ENCODE results near the gene PSKH1.
"Not testable (repeated sequence)": the region's sequence is repeated elsewhere in the genome, so short reads cannot be mapped to it uniquely, and the experiment has no call there.

The PSKH1 gene

DNA sequence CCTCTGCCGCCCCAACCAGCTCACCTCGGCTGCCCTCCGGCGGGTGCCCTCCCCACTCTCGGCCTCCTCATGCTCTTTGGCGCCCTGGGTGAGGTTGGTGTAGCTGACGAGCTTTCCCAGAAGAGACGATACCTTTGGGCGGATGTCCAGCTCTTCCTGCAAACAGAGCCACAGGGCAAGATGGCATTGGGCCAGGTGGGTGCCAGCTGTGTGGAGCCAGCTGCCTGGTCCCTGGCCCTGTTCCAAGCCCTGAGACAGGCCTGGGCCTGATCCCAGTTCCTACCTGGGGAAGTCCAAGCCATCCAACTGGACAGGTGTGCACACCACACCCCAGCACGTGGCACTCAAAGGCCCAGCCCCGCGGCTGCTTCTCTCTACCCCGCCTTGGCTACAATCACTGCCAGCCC, 68.5 kb downstream of the PSKH1 start:
- DNase-seq (ENCODE audit: low spot score): no peak

DNA sequence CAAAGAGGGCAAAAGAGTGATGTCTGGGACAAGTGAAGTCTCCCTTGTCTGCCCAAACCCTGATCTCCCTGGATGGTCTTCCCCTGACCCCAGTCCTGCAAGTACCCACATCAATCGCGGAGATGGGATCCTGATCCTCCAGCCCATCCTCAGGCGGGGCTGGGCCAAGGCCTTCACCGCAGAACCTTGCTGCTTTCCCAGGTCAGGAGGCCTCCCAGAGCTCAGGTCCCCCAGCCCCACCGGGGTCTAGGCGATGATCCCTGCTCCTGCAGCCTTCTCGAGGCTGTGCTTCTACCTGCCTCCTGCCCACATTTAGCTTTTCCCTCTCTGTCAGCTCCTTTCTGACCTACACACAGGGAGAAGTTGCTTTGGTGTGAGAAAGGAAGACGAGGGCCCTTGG, 69.1 kb downstream of the PSKH1 start:
- no peak for DNase-seq (ENCODE audit: low spot score)

DNA sequence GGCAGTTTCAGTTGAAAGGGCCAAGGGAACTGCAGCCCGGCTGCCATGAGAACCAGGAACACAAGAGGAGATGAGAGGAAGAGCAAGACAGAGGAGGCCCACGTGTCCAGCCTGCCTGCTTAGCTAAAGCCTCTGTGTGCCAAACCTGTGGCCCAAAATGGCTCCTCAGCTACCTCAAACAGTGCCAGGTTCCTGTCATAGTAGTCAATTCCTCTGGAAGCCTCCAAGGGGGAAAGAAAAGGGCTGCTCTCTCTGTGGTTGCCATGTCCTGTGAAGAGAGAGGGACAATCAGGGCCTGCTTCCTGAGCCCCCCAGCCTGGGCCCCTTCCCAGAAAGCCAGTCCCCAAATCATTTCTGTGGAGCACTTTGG, 70.2 kb downstream of the PSKH1 start:
- DNase-seq (ENCODE audit: low spot score): peak; percentile 44

DNA sequence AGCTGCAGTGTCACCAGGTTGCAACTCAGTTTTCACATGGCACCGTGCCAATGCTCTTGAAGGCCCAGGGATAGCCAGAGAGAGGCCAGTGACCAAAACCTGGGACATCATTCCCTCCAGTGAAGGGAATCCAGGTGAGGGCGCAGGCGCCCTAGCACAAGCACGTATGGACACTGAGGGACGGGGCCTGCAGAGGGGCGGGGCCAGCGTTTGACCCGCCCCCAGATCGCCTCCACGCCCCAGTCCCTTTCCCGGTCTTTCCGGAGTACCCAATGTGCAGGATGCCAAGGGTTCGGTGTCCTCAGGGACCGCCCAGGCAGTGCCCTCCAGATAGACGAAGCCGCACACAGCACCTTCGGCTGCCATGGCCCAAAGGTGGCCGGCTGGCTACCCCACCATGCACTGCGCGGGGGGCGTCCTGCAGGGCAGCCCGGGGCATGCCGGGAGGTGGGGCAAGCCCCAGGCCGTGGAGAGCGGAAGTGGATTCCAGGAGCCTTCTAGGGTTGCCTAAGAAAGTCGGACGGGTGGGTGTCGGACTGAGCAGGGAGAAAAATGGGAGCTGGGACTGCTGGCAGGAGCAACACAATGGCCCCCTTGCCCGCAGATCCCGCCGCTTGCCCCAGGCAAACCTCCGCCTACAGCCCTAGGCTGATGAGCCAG, 70.7 kb downstream of the PSKH1 start:
- DNase-seq (ENCODE audit: low spot score): no peak

DNA sequence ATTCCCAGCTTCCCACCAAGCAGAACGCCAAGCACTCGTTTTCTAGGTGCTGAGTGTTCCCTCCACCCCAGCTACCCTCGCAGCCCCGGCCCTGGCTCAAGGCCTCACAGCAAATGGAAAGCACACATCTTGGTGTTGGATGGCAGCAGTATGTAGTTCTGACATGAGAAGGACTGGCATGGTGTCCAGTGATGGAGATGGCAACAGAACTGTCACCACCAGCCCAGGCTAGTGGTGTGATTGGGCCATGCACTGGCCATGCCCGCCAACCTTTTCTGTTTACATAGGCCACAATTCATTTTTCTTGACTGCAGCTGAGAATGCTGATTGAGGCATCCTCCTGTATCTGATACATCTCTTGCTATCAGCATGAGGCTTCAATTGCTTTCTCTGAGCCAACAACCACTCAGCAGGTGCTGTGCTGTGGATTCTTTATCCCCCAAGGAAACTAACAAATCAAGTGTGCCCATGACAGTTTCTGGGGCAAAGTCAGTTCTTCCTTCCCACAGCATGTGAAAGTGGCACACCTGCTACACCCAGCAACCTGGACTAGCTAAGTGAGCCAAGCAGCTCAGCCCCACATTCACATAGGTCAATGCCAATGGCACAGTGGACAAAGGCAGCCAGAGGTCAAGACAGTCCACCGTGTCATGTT, 71.5 kb downstream of the PSKH1 start:
- no peak for DNase-seq (ENCODE audit: low spot score)

DNA sequence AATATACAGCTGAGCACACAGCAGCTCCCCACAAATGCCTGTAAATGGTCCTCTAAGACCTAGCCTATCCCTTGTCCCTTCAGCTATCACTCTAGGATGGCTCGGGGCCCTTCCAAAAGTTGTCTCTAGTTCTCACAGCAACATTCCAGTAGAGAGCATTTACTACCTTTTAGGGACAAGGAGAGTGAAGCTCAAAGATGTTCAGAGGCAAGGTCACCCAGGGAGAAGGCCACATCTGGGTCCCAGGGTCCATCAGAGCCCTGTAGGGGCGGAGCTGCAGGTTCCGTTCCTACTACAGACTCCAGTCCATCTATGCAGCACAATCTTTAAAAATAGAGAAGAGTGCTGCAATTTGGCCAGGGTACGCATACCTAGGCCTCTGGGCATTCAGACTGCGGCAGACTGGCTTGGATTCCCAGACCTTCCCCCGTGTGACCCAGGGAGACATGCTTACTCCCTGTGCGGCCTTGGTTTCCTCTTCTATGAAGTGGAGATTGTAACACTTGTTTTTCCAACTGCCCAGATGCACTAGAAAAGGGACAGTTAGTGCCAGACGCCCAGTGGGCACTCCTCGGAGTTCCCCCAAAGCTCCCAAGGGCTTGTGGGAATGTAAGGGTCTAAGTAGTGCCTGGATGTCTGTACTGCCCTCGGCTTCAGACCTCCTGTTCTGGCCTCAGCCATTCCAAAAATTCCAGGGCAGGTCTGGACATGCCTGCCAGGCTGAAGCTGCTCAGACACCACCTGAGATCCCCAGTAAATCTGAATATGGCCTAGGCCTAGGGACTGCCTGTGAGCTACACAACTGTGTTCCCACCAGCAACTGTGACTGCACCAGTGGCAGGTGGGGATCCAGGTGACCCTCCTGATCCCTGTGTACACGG, 72.9 kb downstream of the PSKH1 start:
- DNase-seq (ENCODE audit: low spot score): no peak

DNA sequence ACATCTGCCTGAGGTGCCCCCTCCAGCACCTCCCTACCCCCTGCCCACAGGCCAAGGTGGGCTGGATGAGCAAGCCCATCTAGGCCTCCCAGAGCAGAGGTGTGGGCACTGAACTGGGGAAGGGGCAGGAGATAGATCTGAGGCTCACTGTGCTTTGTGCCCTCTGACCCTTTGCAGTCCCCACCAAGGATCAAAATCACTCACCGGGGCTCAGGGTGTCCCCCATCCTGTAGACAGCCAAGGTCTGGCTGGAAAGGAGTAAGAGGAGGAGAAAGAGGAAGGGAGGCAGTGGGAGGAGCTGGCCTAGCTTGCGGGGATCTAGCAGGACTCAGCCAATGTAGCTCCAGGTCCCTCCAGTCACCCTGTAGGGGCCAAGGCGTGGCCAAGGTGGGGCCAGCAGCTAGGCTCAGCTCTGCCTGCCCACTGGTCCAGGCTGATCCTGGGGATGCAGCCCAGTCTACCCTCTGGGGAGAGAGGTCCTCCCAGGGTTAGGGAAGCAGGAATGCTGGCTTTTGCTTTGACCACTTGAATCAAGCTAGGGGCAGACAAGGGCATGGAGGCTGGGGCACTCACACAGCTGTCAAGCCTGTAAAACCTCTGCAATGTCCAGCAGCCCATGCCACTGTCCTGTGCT, 73.6 kb downstream of the PSKH1 start:
- no peak for DNase-seq (ENCODE audit: low spot score)

DNA sequence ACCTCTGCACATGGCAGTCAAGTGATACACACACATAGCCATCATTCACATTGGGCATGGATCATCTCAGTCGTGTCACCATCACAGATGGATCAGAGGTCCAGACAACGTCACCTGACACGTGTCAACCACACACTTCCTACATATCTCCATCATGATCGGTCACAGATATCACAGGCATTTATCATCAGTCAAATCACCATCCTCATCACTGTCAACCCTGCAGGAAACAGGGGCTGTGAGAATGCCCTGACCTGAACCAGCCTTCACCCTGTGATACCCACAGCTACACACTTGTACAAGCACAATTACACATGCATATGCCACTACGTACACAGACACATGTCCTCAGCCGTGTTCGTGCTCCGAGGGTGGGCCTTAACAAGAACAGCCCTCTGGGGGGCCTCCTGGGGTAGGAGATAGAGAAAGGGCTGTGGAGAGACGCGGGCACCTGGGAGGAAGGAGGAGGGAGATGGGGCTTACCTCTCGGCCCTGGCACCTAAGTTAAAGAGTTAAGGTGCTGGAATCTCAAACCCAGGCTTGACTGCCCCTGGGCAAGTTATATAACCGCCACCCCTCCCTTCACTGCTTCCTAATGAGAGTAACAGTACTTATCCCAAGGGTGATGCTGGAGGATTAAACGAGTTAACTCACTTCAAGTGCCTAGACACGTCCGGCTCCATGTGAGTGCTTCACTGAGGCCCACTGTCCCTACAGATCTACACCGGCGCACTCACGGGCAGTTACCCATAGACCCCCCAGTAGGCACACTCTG, 74.3 kb downstream of the PSKH1 start:
- DNase-seq (ENCODE audit: low spot score): no peak

DNA sequence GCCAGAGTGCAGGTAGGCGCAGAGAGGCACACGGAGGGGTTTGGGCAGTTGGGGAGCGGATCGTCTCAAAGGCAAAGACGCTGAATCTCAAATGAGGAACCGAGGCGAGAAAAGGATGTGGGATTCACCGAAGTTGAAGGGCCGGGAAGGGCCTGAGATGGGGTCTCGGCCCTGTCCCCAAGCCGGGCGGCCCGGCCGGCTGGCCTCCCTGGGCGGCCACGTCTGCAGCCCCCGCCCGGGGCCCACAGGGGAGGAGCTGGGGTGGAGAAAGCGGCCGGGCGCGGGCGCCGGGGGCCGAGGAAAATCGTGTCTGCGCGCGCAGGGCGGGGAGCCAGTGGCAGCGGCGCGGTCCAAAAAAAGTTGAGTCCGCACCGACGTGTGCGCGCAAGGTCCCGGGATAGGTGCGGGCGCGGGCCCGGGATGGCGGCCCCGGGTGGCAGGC, 74.9 kb downstream of the PSKH1 start:
- DNase-seq (ENCODE audit: low spot score): no peak

DNA sequence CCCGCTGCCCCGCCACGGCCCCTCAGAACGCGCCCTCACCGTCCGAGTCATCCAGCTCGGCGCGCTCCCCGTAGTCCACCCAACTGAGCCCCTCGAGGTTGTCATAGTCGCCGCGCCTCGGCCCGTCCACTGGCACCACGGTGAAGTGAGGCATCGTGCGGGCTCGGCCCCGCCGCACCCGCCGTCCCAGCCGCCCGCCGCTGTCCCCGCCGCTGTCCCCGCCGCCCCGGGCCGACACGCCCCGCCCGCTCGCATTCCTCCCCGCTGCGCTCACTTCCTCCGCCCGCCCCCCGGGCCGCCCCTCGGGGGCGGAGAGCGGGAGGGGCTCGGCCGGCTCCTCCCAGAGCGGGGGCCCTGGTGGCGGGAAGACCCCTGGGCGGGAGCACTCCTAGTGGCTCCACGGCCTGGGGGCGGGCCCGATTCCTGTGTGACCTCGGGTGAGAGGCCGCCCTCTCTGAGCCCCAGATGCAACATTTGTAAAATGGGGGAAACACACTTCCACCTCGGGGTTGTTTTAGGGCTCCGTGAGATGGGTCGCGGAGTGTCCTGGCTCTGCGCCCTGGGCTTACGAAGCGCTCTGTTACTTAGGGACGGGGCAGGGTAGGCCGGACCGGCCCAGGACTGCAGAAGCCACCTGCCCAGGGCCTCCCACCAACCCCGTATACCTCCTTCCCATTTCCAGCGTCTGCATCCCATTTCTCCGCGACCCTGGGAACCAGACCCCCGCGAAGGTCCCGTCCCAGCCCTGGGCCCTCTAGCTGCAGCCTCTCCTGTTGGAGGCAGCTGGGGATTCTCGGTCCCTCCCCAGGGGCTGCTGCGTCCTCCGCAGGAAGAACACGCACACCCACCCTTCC, 75.6 kb downstream of the PSKH1 start, which contains the start of gene SLC12A4:
SLC12A4 (minus strand) TSS at position 238 of the 854 bp plus-strand sequence; CDS start at position 154, 84 bp downstream.
- DNase-seq (ENCODE audit: low spot score): peak; percentile 40

DNA sequence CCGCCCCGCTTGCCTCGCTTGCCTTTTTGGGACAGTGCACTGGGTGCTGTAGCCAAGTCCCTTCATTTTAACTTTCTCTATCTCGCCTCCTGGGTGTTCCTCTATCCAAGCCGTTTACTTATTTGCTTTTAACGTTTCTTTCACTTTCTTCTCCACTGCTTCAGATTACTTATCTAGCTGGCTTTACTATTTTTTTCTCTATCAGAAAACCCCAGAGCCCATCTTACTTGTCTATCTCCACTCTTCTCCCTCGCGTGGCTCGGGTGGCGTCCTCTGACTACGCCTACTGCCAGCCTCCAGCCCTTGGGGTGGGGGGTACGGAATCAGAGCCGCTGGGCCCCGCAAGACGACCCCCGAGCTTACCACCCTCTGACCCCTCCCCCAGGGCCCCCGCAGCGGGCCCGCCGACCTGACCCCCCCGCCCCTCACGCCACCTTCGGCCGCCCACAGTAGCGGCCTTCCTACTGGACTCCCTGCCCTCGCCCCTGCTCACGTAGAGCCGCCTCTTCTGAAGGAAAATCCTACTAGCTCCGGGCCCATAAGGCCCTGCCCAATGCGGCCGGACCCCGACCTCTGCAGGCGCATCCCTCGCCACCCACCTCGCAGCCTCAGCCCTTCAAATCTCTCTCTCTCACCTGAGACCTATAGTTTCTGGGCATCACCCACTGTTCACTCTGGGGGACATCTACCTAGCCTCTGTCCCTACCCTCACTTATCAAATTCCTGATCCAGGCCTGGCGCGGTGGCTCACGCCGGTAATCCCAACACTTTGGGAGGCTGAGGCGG, 76.4 kb downstream of the PSKH1 start:
- DNase-seq (ENCODE audit: low spot score): no peak

DNA sequence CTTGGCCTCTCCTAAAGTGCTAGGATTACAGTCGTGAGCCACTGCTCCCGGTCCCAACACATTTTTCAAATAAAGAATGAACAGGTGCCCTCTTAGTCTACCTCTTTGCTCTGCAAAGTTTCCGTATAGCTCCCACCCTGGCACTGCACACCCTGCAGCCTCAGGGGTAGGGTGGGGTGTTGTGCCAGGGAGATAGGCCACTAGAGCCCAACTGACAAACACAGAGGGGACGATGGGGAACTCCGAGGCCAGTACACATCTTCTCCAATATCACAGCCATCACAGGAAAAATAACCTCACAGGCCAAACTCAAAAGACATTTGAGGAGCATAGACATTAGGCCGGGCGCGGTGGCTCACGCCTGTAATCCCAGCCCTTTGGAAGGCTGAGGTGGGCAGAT, 78.1 kb downstream of the PSKH1 start:
- DNase-seq (ENCODE audit: low spot score): no peak

DNA sequence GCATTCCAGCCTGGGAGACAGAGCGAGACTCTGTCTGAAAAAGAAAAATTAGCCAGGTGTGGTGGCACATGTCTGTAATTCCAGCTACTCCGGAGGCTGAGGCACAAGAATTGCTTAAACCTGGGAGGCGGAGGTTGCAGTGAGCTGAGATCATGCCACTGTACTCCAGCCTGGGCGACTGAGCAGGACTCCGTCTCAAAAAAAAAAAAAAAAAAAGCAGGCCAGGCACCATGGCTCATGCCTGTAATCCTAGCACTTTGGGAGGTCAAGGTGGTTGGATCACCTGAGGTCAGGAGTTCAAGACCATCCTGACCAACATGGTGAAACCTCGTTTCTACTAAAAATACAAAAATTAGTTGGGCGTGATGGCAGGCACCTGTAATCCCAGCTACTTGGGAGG, 79.2 kb downstream of the PSKH1 start:
- not testable (repeated sequence) for DNase-seq (ENCODE audit: low spot score)

DNA sequence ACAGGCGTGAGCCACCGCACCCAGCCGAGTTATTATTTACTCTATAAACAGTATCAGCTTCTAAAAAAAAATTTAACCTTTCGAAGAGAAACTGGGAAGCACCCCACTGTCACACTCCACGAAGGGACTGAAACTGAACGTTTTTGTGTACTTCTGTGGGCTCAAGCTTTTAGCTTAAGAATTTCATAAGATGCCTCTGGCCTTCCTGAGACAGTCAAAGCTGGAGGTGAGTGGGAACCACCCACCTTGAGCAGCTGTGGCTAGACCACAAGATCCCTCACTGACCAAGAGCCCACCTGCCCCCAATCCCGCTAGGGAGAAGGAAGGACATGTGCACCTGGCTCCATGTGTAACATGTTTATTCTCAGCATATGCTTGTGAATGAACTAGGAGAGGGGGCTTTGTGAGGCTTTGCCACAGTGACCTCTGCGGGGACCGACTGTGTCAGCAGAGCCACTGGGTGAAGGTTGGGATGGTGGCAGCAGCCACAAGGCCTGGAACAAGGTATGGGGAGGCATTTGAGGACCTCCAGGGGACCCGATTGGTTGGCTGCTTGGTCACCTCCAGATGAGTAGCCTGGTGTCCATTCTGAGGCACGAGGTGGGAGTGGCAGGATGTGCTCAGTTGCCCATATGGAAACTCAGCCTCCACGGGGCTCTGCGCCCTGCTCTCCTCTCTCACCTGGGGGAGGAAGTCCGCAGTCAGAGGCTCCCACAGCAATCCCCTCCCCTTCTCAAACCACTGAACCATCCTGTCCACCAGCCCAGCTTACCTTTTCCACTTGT, 82.5 kb downstream of the PSKH1 start:
- no peak for DNase-seq (ENCODE audit: low spot score)

DNA sequence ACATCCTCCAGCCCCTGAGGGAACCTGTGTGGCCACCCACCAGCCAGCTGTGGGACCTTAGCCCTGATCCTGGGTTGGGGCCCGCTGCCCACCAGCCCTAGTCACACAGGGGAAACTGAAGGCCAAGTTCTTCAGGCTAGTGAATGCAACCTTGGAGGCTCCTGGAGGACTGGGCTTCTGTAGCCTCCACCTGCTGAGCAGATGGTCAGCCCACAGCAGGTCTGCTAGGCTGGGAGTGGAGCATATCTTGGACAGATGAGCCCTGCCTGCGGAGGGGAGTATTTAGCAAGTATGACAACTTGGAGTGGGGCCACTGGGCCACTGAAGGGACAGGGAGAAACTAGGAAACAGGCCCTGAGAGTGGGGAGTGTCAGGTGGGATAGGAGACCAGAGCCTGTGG, 83.2 kb downstream of the PSKH1 start:
- DNase-seq (ENCODE audit: low spot score): no peak

DNA sequence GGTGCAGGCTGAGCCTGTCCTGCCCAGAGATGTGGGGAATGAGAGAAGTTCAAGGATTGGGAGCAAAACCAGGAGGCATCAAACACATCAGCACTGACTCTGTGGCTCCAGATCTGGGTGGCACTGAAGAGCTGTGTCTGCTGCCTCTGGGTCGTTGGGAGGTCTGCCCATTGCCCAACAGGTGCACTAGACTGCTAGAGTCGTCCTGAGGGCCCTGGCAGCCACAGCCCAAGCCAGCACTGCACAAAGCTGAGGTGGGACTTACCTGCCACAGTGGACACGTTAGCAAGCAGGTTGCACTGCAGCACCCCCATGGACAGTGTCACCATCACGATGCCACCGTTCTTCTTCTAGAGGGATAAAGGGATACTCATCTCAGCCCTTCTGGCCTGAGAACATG, 84.0 kb downstream of the PSKH1 start:
- DNase-seq (ENCODE audit: low spot score): no peak

DNA sequence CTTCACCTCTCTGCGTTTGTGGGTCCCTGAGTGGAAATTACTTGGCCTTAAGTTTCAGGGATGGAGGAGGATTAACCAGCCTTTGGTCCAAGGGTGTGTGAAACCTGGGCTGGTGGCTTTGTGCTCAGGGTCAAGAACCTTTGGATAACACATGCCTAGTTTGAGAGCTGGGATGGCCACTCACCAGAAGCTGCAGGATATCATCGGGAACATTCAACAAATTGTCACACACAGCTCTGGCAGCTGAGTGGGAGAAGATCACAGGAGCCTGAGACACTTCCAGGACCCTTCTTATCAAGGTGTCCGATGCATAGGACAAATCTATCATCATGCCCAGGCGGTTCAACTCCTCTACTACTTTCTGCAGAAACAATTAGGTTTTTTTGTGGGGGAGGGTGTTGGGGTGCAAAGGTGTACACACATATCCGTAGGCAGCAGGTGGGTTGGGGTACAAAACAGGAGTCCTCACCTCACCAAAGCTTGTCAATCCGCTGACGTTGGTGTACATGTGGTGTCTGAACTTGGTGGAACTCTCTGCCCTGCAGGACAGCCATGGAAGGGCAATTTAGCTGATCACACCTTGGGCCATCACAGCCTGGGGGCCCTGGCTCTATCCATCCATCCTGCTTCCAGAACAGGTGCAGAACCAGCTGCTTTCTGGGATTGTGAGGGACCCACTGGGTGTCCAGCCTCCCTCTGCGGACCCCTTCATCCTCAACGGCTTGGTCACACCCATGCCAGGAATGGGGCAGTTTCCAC, 84.6 kb downstream of the PSKH1 start:
- no peak for DNase-seq (ENCODE audit: low spot score)

All from pons (tissue), 1 donor.